Stomach smooth muscle (tissue), 2 donors: ENCODE measurements around the gene ALK.

ENCODE experiments used
- H3K27ac ChIP-seq: one replicate; pipeline ENCODE4 v1.7.0; 2013; ENCODE audit warnings: mild to moderate bottlenecking, low read length, inconsistent platforms
- H3K27me3 ChIP-seq, 2 donors: one replicate each; pipeline ENCODE4 v1.7.0; 2013; ENCODE audit warnings: low read length in 2 of 2; ENCODE audit not compliant: insufficient read depth in 2 of 2, control insufficient read depth in 1 of 2
- H3K36me3 ChIP-seq, 2 donors: one replicate each; pipeline ENCODE4 v1.7.0; 2013; ENCODE audit warnings: low read length in 2 of 2; ENCODE audit not compliant: control insufficient read depth in 2 of 2, insufficient read depth in 2 of 2
- H3K4me1 ChIP-seq: one replicate; pipeline ENCODE4 v1.7.0; 2013; ENCODE audit warnings: low read length; ENCODE audit not compliant: control insufficient read depth, insufficient read depth
- H3K4me3 ChIP-seq, 2 donors: one replicate each; pipeline ENCODE4 v1.7.0; 2013; ENCODE audit warnings: low read length in 2 of 2
- H3K9ac ChIP-seq, 2 donors: one replicate each; pipeline ENCODE4 v1.7.0; 2013; ENCODE audit warnings: low read length in 2 of 2, mild to moderate bottlenecking in 1 of 2
- H3K9me3 ChIP-seq, 2 donors: one replicate each; pipeline ENCODE4 v1.7.0; 2013; ENCODE audit warnings: low read length in 2 of 2; ENCODE audit not compliant: control insufficient read depth in 2 of 2
- donor health status: healthy.
- donor health status: Pancreatic carcinoma.

ALK gene

GRCh38 chr2:29723255-29724001, 198.0 kb downstream of the ALK start:
- H3K4me3 ChIP-seq = no peak overlapping the region
- H3K27me3 ChIP-seq = no peaks in the 10 kb centered on the region
- no peak overlapping the region for H3K27ac ChIP-seq
- H3K9ac ChIP-seq = no peak overlapping the region
- H3K9me3 ChIP-seq = no peaks in the 10 kb centered on the region
- H3K36me3 ChIP-seq = no peaks in the 10 kb centered on the region
- H3K4me1 ChIP-seq = no peaks in the 10 kb centered on the region

- no peaks in the 10 kb centered on the region for H3K9me3 ChIP-seq
- no peak overlapping the region for H3K27ac ChIP-seq
- H3K27me3 ChIP-seq = no peaks in the 10 kb centered on the region
- no peak overlapping the region for H3K9ac ChIP-seq
- H3K36me3 ChIP-seq = no peaks in the 10 kb centered on the region
- no peaks in the 10 kb centered on the region for H3K4me1 ChIP-seq
- H3K4me3 ChIP-seq = no peak overlapping the region
These were observed 201.7 kb downstream of the ALK start for GRCh38 chr2:29719639-29720038.

GRCh38 chr2:29718076-29718686, 203.2 kb downstream of the ALK start:
- no peak overlapping the region for H3K27ac ChIP-seq
- H3K9me3 ChIP-seq = no peaks in the 10 kb centered on the region
- no peaks in the 10 kb centered on the region for H3K4me1 ChIP-seq
- no peaks in the 10 kb centered on the region for H3K27me3 ChIP-seq
- no peak overlapping the region for H3K4me3 ChIP-seq
- H3K9ac ChIP-seq = no peak overlapping the region
- H3K36me3 ChIP-seq = no peaks in the 10 kb centered on the region

- Histone ChIP-seq H3K4me3 (no peak overlapping the region), H3K27me3 (no peaks in the 10 kb centered on the region), H3K4me1 (no peaks in the 10 kb centered on the region), H3K9ac (no peak overlapping the region), H3K27ac (no peak overlapping the region), H3K36me3 (no peaks in the 10 kb centered on the region), H3K9me3 (no peaks in the 10 kb centered on the region)
These were observed 205.7 kb downstream of the ALK start for GRCh38 chr2:29715655-29716054.

- no peak overlapping the region for H3K27ac ChIP-seq
- H3K27me3 ChIP-seq = no peaks in the 10 kb centered on the region
- no peak overlapping the region for H3K4me3 ChIP-seq
- no peak overlapping the region for H3K9ac ChIP-seq
- no peaks in the 10 kb centered on the region for H3K4me1 ChIP-seq
- no peaks in the 10 kb centered on the region for H3K9me3 ChIP-seq
- H3K36me3 ChIP-seq = no peaks in the 10 kb centered on the region
These were observed 207.1 kb downstream of the ALK start for GRCh38 chr2:29714333-29714732.

- Histone ChIP-seq H3K36me3 (no peaks in the 10 kb centered on the region), H3K9ac (no peak overlapping the region), H3K9me3 (no peaks in the 10 kb centered on the region), H3K4me3 (no peak overlapping the region), H3K27me3 (no peaks in the 10 kb centered on the region), H3K27ac (no peak overlapping the region), H3K4me1 (no peaks in the 10 kb centered on the region)
These were observed 215.1 kb downstream of the ALK start for GRCh38 chr2:29706171-29706720.

- no peak overlapping the region for H3K4me3 ChIP-seq
These were observed 215.8 kb downstream of the ALK start for GRCh38 chr2:29705616-29706015.

GRCh38 chr2:29703336-29703735, 218.1 kb downstream of the ALK start:
- H3K27ac ChIP-seq = no peak overlapping the region
- no peaks in the 10 kb centered on the region for H3K27me3 ChIP-seq
- H3K36me3 ChIP-seq = no peaks in the 10 kb centered on the region
- H3K9ac ChIP-seq = no peak overlapping the region
- no peaks in the 10 kb centered on the region for H3K9me3 ChIP-seq
- no peaks in the 10 kb centered on the region for H3K4me1 ChIP-seq
- no peak overlapping the region for H3K4me3 ChIP-seq

More at GRCh38 chr2:29705616-29706015, 215.8 kb downstream of the ALK start:
- no peak overlapping the region for H3K27ac ChIP-seq
- no peaks in the 10 kb centered on the region for H3K4me1 ChIP-seq
- H3K9ac ChIP-seq = no peak overlapping the region
- H3K36me3 ChIP-seq = no peaks in the 10 kb centered on the region
- H3K27me3 ChIP-seq = no peaks in the 10 kb centered on the region
- no peaks in the 10 kb centered on the region for H3K9me3 ChIP-seq

GRCh38 chr2:29702276-29702675, 219.1 kb downstream of the ALK start:
- H3K9ac ChIP-seq = no peak overlapping the region
- no peaks in the 10 kb centered on the region for H3K9me3 ChIP-seq
- H3K4me1 ChIP-seq = no peaks in the 10 kb centered on the region
- no peaks in the 10 kb centered on the region for H3K36me3 ChIP-seq
- no peak overlapping the region for H3K4me3 ChIP-seq
- no peaks in the 10 kb centered on the region for H3K27me3 ChIP-seq
- no peak overlapping the region for H3K27ac ChIP-seq

- Histone ChIP-seq H3K9ac (no peak overlapping the region), H3K4me1 (no peaks in the 10 kb centered on the region), H3K27me3 (no peaks in the 10 kb centered on the region), H3K36me3 (no peaks in the 10 kb centered on the region), H3K9me3 (no peaks in the 10 kb centered on the region), H3K27ac (no peak overlapping the region), H3K4me3 (no peak overlapping the region)
These were observed 220.8 kb downstream of the ALK start for GRCh38 chr2:29700560-29700959.

- Histone ChIP-seq H3K27me3 (peaks cover 0 to 2% of the 10 kb centered on the region in 2 donors), H3K9me3 (no peaks in the 10 kb centered on the region), H3K4me3 (no peak overlapping the region), H3K9ac (no peak overlapping the region), H3K4me1 (no peaks in the 10 kb centered on the region), H3K36me3 (no peaks in the 10 kb centered on the region), H3K27ac (no peak overlapping the region)
These were observed 222.3 kb downstream of the ALK start for GRCh38 chr2:29699045-29699444.
